GM12891 (cell line): ENCODE results near the gene CDK14.

Experiments used
- PAX5 ChIP-seq: IDR thresholded peaks from 2 replicates; pipeline ENCODE4 v1.6.1; 2011; ENCODE audit warnings: low read length, moderate library complexity, mild to moderate bottlenecking; ENCODE audit not compliant: insufficient read depth, severe bottlenecking
- POLR2A ChIP-seq: IDR thresholded peaks from 2 replicates; pipeline ENCODE4 v1.6.1; 2011; ENCODE audit warnings: low read depth, low read length, control low read depth
- POLR2AphosphoS5 ChIP-seq: IDR thresholded peaks from 2 replicates; pipeline ENCODE4 v1.6.1; 2011; ENCODE audit warnings: low read depth, low read length, control low read depth
- SPI1 ChIP-seq: IDR thresholded peaks from 2 replicates; pipeline ENCODE4 v1.6.1; 2011; ENCODE audit warnings: low read depth, low read length, control low read depth
- TAF1 ChIP-seq: IDR thresholded peaks from 2 replicates; pipeline ENCODE4 v1.6.1; 2011; ENCODE audit warnings: low read depth, low read length, control low read depth

DNA sequence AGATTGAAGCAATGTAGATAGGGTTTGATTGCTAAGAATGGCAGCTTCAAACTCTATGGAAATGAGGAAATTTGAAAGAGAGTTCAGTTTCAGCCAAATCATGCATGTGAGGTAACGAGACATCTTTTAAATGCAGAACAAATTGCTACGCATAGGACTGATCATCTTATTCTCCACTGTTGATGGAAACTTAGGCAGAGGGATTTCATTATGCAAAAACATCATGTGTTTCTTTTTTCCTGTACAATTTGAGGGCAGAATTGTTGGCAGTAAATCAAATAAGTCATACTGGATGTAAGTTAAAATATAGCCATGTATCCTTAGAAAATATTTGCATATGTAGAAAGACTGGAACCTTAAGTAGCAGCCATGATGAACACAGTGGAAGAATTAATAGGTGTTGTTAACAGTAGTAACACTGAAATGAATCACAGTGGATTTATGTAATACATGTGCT lies 327.4 kb downstream of the CDK14 start:
- TF ChIP-seq POLR2A (no peak), PAX5 (no peak), POLR2AphosphoS5 (no peak), TAF1 (no peak), SPI1 (no peak)
